NCI-H146 treated with DMSO at 0.1 percent for 48 hours (cell line): ENCODE measurements around the gene FGF13.

Source experiments
- DNase-seq: peaks from one replicate; lab custom pipeline; 2025; ENCODE audit not compliant: unreplicated experiment; lab: John Stamatoyannopoulos, UW

The FGF13 gene

GRCh38 chrX:138711399-138712347, at the start of gene FGF13:
FGF13 (minus strand) TSS chrX:138711717; CDS start chrX:138711003, 714 bp downstream.
- DNase-seq: no peak

GRCh38 chrX:138759217-138759943, 47.9 kb upstream of the FGF13 start:
- DNase-seq: no peak

- no peak for DNase-seq
These were observed 44.7 kb upstream of the FGF13 start for GRCh38 chrX:138756234-138756633.

- no peak for DNase-seq
These were observed 43.3 kb upstream of the FGF13 start for GRCh38 chrX:138754861-138755260.

- no peak for DNase-seq
These were observed 37.0 kb upstream of the FGF13 start for GRCh38 chrX:138748480-138748879.

GRCh38 chrX:138745196-138745595, 33.7 kb upstream of the FGF13 start:
- no peak for DNase-seq

GRCh38 chrX:138742217-138742616, 30.7 kb upstream of the FGF13 start:
- DNase-seq: no peak

- no peak for DNase-seq
These were observed 28.8 kb upstream of the FGF13 start for GRCh38 chrX:138740341-138740740.

GRCh38 chrX:138723301-138723700, 11.8 kb upstream of the FGF13 start:
- DNase-seq: no peak

GRCh38 chrX:138719396-138719795, 7.9 kb upstream of the FGF13 start:
- no peak for DNase-seq

- no peak for DNase-seq
These were observed 7.4 kb upstream of the FGF13 start for GRCh38 chrX:138718941-138719340.

- no peak for DNase-seq
These were observed 613 bp downstream of the FGF13 start for GRCh38 chrX:138710866-138711341.

- DNase-seq: no peak
These were observed 1.4 kb downstream of the FGF13 start for GRCh38 chrX:138709886-138710791.

- no peak for DNase-seq
These were observed 3.2 kb downstream of the FGF13 start for GRCh38 chrX:138708268-138708667.

- DNase-seq: no peak
These were observed 6.9 kb downstream of the FGF13 start for GRCh38 chrX:138704596-138704995.

GRCh38 chrX:138704101-138704500, 7.4 kb downstream of the FGF13 start:
- no peak for DNase-seq

- DNase-seq: no peak
These were observed 18.9 kb downstream of the FGF13 start for GRCh38 chrX:138692591-138692990.

- DNase-seq: no peak
These were observed 20.3 kb downstream of the FGF13 start for GRCh38 chrX:138691186-138691585.

- DNase-seq: no peak
These were observed 20.9 kb downstream of the FGF13 start for GRCh38 chrX:138690591-138690990.

- DNase-seq: no peak
These were observed 27.9 kb downstream of the FGF13 start for GRCh38 chrX:138683600-138683999.

GRCh38 chrX:138669693-138670092, 41.8 kb downstream of the FGF13 start:
- no peak for DNase-seq
